ENCODE data around the gene SLIT2. TPM values are rescaled to one million over a fixed set of nuclear protein-coding genes. Genes with fewer than 3 reads are reported as not detected.

SLIT2 gene
- total RNA-seq, 1 donor from 2014 or later, result 0.13 TPM

DNA sequence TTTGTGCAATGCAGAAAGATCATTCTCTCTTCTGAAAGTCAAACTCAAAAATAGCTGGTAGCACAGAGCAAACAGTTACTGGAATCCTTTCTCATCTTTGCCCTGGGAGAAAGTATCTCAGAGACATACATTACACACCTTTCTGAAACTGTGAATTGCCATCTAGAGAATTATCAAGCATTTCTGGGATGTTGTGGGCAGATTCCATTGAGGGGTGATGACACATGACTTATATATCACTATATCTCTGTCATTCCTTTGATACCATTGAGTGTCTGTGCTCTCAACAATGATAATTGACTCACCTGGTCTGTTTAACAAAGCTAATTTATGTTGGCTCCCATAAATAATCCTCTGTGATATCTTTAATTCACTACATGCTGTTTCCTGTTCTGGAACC, 13.0 kb downstream of the SLIT2 start:
- DNase-seq (ENCODE audit: low read depth in 2 of 2), result no peak

DNA sequence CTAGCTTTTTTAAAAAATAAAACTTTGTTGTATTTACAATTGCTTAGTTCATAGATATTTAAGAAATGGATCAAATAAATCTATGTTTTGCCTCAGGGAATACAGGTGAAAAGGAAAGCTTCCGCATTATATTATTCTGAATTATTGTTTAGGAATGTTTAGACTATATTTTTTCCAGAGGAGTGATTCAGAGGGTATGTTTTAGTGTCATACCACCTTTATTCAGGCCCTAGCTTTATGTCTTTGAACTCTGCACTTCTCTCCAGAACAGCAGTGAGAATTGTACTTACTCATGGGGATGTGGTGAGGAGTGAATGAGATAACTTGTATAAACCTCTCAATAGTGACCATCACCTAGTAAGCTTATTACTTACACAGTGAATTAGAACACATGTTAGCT, 14.0 kb downstream of the SLIT2 start:
- DNase-seq (ENCODE audit: low read depth in 2 of 2), result no peak

DNA sequence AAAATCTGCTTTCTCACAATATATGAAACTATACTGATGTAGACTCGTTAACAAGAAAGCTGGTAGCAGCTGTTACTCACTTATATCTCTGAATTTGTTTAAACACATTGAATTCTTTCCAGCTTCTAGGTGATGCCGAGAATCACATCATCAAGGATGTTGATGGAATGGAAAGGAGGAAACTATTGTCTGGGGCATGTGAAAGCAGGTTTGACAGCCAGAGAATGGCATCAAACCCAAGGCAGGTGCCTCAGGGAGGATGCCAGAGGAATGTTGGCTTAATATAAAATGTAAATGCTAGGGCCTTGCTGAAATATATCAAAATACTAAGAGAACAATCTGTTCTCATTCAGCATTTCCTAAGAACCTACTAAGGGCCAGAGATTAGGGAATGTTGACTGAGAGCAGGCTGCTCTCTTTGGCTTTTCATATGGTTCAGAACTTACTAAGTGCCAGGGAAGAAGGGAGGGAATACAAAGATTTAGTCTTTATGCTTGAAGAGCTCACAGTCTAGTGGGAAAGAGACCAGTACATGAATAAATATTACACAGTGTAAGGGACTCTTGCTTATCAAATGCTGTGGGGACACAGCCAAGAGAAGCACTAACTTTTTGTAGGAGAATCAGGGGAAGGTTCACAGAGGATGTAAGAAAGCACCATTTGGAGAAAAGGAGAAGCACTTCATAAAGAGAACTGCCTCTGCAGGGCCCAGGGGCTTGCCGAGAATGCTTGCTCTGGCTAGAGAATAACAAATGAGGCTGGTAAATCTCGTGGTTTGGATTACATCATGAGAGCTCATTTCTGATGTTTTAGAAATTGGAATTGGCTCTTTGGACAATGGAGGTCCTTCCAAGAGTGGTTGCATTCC, 14.7 kb downstream of the SLIT2 start:
- DNase-seq (ENCODE audit: low read depth in 2 of 2), result no peak

DNA sequence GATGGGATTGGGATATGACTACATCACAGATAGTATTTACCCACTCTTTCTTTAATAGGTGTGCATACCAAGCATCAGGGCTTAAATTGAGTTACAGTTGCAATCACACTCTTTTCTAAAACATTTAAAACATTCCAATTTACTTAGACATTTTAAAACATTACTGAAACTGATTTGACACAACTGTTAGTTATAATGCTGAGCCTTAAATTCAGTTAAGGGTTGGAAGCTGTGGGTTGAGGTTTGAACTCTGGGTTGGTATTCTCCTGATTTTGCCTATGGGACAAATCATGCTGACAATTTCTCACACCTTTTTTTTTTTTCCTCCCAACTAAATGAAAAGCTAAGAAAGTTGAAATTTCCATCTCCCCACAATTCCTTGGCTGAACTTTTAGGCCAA, 16.3 kb downstream of the SLIT2 start:
- DNase-seq (ENCODE audit: low read depth in 2 of 2), result no peak

DNA sequence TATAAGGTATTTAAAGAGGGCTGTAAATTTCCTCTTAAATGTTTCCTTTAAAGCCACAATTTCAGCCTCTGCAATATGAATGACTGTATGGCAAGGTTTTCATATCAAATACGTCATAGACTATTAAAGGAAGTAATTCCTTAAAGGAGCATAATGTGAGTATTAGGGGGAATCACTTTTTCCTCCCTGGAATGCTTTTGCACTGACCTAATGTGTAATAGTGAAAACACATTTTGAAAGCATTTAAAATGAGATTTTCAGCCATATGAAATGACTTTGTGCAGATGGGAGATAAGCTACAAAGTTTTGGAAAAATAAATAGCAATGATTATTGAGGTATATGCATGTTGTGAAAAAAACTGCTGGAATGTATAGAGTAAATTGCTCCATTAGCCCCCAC, 17.6 kb downstream of the SLIT2 start:
- no peak for DNase-seq (ENCODE audit: low read depth in 2 of 2)

DNA sequence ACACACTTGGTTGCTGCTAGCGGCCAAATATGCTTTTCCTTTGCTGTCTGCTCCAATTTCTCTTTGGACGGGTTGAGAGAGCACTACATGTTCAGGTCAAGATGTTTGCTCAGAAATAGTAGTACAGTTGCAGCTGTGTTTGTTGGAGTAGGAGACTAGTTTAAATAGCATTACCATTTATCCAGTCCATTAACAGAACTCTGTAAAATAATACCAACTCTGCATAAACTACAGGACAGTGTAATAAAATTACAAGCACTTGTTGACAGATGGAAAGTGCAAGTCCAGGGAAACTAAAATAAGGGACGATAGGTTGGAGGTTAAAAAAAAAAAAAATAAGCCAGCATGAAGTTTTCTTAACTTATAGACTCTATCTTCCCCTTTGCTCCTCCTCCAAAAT, 20.2 kb downstream of the SLIT2 start:
- no peak for DNase-seq (ENCODE audit: low read depth in 2 of 2)

DNA sequence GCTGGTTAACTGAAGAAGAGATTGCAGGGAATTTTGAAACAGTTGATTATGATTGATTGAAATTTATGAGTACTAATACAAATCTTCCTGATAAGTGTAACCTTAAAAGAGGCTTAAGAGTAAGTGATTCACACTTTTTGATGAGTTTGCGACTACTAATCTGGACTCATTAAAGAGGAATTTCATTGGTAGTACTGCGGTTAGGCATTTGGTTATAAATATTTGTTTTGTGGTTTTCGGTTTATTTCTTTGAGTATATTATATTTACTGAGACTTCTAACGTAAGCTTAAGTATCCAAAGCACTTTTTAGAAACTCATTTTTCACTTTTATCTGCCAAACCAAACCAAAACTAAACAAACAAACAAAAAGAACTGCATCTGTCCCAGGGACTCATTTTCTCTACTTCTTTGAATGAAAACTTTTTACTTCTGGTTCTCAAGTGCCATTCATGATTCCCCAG, 20.7 kb downstream of the SLIT2 start:
- no peak for DNase-seq (ENCODE audit: low read depth in 2 of 2)

DNA sequence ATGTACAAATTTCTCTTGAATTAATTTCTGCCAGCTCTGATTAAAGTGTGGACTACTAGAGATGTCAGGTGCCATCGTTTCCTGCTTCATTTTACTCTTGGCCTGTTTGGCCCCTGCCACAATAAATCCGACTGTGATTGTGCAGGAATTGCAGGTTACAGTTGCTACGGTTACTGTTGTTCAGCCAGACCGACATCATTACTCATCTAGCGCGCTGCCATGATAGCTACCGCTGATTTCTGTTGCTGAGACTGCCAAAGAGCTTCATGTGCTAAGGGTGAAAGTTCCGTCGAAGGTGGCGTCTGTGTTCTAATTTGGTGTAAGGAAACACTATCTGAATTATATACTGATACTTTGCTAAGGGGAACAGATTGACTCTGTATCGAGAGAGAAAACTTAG, 22.1 kb downstream of the SLIT2 start:
- no peak for DNase-seq (ENCODE audit: low read depth in 2 of 2)

DNA sequence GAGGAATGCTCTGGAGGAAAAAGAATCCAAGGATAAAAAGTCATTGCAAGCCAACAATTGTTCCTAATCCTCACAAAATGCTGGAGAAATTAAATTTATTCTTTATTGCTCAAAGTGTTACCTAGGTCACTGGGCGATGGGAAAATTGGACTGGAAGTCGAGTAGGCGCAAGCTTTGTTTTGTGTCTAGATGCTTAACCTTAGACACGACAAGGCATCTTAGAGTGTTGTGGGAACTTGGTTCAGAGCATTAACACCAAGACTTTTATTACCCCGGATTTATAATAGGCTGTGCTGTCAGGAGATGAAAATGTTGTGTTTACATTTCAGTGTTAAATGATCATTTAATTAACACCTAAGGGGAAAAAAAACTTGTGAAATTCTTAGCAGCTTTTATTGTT, 25.1 kb downstream of the SLIT2 start:
- DNase-seq (ENCODE audit: low read depth in 2 of 2), result no peak

DNA sequence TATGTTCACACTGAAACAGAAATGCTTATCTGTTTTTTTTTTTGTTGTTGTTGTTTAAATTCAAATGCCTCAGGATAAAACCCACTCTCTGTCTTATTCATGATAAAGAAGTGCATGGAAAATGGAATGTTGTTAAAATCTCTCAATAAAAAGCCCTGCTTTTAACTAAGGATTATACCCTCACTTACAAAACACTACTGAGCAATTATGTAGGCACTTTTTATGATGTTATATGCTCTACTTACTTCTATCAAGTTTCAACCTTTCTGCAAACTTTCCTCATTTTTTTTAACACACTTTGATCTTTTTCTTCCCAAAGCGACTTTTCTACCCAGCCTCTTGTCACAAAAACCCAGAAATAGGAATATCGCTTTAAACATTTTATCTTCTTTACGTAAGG, 26.5 kb downstream of the SLIT2 start:
- no peak for DNase-seq (ENCODE audit: low read depth in 2 of 2)

DNA sequence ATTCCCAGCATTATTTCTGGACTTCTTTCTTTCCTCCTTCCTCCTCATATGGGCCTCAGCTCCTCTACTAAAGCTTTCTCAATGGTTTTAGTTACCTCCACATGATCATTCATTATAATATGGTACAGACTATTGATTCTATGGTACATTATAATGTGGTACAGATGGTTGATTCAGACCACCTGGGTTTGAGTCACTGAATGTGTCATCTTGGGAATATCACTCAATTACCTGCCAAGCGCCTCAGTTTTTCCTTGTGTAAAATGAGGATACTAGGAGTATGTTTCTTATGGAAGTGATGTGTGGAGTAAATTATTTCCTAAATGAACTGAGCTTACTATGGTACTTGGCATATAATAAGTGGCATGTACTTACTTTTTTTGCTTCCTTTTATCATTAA, 27.7 kb downstream of the SLIT2 start:
- DNase-seq (ENCODE audit: low read depth in 2 of 2), result no peak

DNA sequence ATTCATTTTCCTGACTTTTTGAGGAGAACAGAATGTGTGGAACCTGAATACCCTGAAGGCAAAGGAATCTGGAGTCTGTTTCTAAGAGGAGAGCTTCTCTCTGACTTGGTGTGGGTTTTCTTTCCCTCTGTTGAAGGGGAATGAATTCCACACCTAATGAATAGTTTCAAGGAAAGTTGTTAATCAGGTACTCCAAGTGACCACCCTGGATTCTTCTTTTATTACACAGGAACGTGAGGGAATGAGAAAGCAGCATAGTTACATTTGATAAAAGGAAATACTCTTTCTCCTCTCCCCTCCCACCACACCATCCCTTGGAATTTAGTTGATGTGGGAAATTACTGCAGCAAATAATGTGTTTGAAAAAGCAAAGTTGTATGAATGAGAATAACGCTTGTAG, 29.7 kb downstream of the SLIT2 start:
- DNase-seq (ENCODE audit: low read depth in 2 of 2), result no peak

DNA sequence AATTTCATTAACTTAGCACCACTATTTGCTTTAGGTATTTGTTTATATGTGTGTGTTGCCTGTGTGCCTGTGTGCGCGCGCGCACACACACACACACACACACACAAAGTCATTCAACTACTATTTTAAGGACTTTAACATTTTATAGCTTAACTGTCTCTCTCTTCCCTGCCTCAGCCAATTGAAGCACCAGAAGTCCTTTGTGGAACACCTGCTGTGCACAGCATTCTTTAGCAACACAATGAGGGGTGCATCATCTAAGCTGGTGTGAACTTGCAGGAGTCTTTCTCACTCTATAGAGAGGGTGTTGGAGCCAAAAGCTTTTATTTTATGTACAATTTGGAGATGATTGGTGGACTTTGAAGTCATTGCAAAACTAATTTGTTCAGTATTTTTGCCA, 31.3 kb downstream of the SLIT2 start:
- no peak for DNase-seq (ENCODE audit: low read depth in 2 of 2)

DNA sequence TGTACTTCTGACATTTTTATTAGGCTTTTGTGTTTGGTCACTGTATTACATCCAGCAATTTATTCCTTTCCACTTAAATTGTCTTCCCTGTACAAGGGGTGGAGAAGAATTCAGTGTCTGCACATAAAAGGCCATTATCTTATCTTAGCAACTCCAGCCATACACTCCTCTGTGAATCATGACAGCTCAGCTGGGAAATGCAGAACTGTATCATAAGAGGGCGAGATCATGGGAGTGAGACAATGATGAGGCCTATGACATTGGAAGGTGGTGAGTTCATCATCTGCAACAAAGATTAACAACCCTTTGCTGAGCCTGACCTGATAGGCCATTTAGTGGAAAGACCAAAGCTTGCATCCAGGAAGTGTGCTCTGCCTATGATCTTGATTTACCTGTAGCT, 33.3 kb downstream of the SLIT2 start:
- no peak for DNase-seq (ENCODE audit: low read depth in 2 of 2)

DNA sequence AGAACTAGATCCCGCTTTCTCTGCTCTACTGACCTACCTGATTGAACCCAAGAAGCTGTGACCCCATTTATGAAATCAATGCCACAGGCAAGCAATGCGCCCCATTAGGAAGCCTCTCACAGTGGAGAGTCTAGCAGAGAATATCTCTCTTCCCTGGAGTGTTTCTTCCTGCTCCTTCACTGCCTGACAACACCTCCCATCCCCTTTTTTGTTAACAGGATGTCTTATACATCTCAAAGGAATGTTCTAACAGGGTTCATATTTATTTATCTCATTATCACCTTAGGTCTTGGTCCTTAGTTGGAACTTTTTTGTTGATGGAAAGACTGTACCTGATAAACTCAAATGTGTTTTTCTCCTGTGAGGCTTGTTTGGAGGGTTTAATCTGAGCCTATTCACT, 35.5 kb downstream of the SLIT2 start:
- no peak for DNase-seq (ENCODE audit: low read depth in 2 of 2)

DNA sequence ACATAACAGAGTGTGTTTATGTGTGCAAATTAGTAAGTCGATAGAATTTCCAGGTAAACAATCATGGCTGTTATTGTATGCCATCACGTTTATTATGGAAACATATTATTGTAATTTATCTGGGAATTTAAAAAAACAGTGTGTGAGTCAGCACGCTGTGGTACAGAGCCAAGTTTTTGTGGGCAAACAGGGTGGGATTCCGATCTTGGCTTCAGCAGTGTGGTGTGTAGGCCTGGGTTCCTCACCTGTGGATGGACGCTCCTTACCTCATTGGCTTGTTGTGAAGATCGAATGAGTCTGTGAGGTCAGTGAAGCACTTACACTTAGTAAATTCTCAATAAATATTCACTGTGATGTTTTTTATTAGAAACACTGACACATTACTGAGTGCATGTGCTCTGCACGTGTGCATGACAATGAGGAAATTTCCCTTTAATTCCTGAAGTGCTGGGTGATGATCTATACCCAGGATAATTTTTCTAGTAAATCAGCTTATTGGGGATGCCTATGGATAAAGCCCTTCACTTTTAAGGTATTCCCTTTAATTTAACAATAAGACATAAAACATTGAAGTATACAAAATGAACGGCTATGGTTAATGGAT, 36.4 kb downstream of the SLIT2 start:
- peak in 1 of 2 donors; percentile 2 for DNase-seq (ENCODE audit: low read depth in 2 of 2)

DNA sequence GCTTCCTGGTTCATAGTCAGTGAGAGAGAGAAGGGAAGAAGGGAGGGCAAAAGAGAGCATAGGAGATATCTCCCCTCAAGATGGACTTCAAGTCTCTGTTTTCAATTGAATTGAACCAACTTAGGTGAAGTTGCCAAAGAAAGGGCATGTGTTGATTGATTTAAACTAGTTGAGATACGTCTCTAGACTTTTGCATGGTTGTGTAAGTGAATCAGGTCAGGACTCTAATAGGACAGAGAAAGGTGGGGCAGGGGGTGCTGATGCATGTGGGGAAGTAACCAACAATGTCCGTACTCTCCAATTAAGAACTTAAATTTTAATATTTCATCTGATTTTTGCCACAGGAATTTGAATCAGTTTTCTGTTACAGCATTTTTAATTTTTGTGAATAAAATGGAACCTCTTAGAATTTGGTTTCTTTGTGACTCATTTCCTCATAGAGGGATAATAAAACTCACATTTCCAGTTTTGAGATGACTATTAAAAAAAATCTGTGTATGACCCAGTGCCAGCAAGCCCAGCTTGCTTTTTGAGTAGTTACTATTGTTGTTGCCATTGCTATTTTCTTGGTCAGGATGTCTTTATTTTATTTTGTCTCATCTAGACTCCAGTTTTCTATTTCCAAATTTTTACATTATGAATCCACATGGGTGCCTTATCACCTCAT, 37.3 kb downstream of the SLIT2 start:
- DNase-seq (ENCODE audit: low read depth in 2 of 2), result no peak

DNA sequence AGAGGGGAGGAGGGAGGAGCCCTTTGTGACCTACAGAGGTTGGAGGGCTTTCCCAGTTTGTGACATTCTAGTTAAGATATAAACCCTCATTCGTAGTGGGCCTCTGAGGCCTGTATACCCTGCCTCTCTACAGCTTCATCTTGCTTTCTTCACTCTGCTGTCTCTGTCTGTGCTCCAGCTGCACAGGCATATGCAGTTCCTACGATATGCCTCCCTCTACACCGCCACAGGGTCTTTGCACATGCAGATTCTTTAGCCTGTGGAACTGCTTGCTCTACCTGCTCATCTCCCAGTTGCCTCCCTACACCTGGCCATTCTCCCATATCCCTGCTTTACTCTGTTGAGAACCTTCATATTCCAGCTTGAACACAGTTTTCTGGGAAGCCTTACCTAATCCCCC, 38.1 kb downstream of the SLIT2 start:
- no peak for DNase-seq (ENCODE audit: low read depth in 2 of 2)

DNA sequence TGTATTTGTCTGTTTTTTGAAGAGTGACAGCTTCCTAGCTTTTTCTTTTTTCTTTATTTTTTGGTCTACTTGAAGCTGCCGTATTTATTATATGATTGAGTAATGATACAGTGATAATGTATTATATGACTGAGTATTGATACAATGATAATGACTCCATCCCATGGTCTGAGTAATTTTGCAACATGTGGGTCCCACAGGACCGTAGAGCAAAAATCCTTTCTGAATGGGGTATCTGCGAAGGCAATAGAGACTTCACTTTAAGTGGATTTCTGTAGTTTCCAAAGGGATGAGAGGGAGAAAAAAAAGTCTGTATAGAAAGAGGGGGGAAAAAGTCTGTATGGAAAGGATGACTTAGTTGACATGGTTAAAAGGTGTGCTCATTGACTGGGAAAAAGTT, 41.0 kb downstream of the SLIT2 start:
- DNase-seq (ENCODE audit: low read depth in 2 of 2), result no peak

DNA sequence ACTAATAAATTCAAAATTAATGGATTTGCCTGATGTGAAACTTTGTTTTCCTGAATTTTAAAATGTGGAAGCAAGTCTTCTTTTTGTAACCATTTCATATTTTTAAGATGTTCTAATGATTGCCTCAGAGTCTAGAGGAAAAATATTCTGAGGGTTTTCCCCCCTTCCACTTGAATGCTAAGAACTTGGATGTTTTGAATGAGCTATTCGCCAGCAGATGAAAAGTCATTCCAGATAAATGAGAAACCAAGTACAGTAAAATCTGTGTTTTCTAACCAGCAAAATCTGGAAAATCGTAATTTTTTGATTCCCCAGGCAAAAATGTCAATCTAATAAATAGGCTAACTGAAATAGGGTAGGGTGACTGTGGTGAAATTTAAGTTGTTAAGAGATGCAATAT, 45.6 kb downstream of the SLIT2 start:
- DNase-seq (ENCODE audit: low read depth in 2 of 2), result no peak

DNA sequence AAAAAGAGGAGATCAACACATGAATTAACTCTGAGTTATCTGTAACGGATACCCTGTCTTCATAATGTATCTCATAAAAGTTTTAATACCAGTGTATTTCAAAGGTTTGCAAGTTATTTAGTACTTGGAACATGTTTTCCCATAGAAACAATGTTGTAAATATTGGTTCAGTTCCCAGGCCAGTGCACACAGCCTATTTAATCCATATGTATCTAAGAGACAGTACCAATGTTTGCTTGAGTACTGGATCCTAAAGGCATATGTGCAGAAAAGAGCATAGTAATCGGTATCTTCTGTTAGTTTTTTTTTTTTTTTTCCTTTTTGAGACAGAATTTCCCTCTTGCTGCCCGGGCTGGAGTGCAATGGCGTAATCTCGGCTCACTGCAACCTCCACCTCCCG, 46.1 kb downstream of the SLIT2 start:
- no peak for DNase-seq (ENCODE audit: low read depth in 2 of 2)

DNA sequence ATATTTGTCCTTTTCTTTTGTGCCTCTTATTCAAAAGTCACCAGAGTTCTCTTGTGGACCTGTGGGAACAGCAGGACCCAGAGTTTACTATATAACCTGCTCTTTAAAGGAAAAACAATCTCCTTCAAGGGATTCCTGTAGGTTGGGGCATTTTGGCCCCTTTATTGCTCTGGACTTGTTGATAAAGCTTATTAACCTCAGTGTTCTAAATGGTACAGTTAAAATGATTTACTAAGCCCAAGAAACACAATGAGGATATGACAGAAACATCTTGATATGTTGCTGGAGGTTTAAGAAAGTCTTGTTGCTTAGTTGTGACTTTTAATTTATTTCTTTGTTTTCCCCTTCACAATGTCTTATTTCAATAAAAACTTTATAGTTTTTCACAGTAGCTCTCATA, 46.8 kb downstream of the SLIT2 start:
- no peak for DNase-seq (ENCODE audit: low read depth in 2 of 2)

DNA sequence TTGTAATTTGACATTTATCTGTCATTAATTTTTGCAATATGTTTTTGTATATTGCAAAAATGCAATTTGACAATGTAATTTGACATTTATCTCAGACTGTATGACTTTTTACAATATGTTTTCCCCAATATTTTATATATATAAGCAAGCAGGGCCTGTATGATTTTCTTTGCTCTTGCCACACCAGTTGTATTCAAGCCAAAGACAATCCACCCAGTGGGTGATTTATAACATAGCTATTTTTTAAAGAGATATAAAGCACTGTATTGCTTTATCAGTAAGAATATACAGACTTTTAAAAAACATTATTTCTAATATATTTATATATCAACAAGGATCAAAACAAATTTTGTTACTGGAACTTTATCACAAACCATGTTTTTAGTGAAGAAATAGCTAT, 47.3 kb downstream of the SLIT2 start:
- DNase-seq (ENCODE audit: low read depth in 2 of 2), result no peak

Measured in dermis microvascular lymphatic vessel endothelial cell (primary cell).